Natural killer cell (primary cell): ENCODE data around the gene PRPF6. TPM values are rescaled to one million over a fixed set of nuclear protein-coding genes. Genes with fewer than 3 reads are reported as not detected.
A peak's percentile ranks its signal among the peaks of the same experiment; 100 is the strongest.

Source experiments
- ATAC-seq, 3 donors: fragments of 150-1000 bp in 2 of 3; fragments of 200-7000 bp in 1 of 3; cut with Tn5 transposase; 1 replicate in 1 of 3; 2 replicates in 2 of 3; pipeline ENCODE4 v1.10.0; 2021; ENCODE audit warnings: mild to moderate bottlenecking in 2 of 3, moderate library complexity in 2 of 3
- DNase-seq, 2 donors: peaks; one replicate each; pipeline versions ENCODE4 v3.0.0 to v3.0.0-alpha.2; 2013 to 2021; ENCODE audit warnings: mixed read lengths in 1 of 2
- H3K27ac ChIP-seq: one replicate; pipeline ENCODE4 v1.5.1; 2013; ENCODE audit warnings: mild to moderate bottlenecking, low read length
- H3K27me3 ChIP-seq: one replicate; pipeline ENCODE4 v1.6.1; 2013; ENCODE audit warnings: low read length; ENCODE audit not compliant: control insufficient read depth, insufficient read depth
- H3K36me3 ChIP-seq: one replicate; pipeline ENCODE4 v1.6.1; 2013; ENCODE audit warnings: low read length; ENCODE audit not compliant: control insufficient read depth, insufficient read depth
- H3K4me1 ChIP-seq: one replicate; pipeline ENCODE4 v1.6.1; 2013; ENCODE audit warnings: low read length; ENCODE audit not compliant: control insufficient read depth, insufficient read depth
- H3K4me3 ChIP-seq: one replicate; pipeline ENCODE4 v1.5.1; 2013; ENCODE audit warnings: low read length
- H3K9me3 ChIP-seq: one replicate; pipeline ENCODE4 v1.6.1; 2013; ENCODE audit warnings: low read length; ENCODE audit not compliant: control insufficient read depth, insufficient read depth
- H3K27ac Mint-ChIP-seq, 2 donors: one replicate each; pipeline ENCODE4 v1.8.0; 2022; ENCODE audit warnings: mild to moderate bottlenecking in 2 of 2, mixed read lengths in 2 of 2, moderate library complexity in 1 of 2
- H3K27me3 Mint-ChIP-seq, 2 donors: one replicate each; pipeline ENCODE4 v1.8.0; 2022; ENCODE audit warnings: low read depth in 2 of 2, mixed read lengths in 2 of 2
- H3K36me3 Mint-ChIP-seq: one replicate; pipeline ENCODE4 v1.8.0; 2022; ENCODE audit warnings: mixed read lengths
- H3K4me1 Mint-ChIP-seq, 2 donors: one replicate each; pipeline ENCODE4 v1.8.0; 2022; ENCODE audit warnings: mixed read lengths in 2 of 2
- H3K4me3 Mint-ChIP-seq: one replicate; pipeline ENCODE4 v1.8.0; 2022; ENCODE audit warnings: mild to moderate bottlenecking, moderate library complexity, mixed read lengths
- H3K9me3 Mint-ChIP-seq, 2 donors: one replicate each; pipeline ENCODE4 v1.8.0; 2022; ENCODE audit warnings: mixed read lengths in 2 of 2
- CTCF ChIP-seq: fragments of 200-600 bp; IDR thresholded peaks from one replicate; pipeline ENCODE4 v1.8.0; 2022; ENCODE audit warnings: antibody characterized with exemption
- WGBS: methylation state at CpG from one replicate; pipeline ENCODE4 v1.1.7; 2013; ENCODE audit warnings: missing lambda C conversion rate; ENCODE audit not compliant: insufficient coverage; 5-methylcytosine and 5-hydroxymethylcytosine counted together
- intact Hi-C: fragments of 100-400 bp; cut with micrococcal nuclease; formaldehyde crosslinking; loops from one replicate; pipeline ENCODE4 v1.14.2; 2022
- total RNA-seq, 4 donors: library from RNA; stranded (reverse); fragments of 120-200 nt in 1 of 4; gene quantifications; one replicate each; pipeline versions ENCODE4 v1.2.3 to v1.2.4, GENCODE V29; 2013 to 2022

Gene PRPF6
- total RNA-seq, 3 donors from 2014 or later (not counting 1 experiment from before 2014, with no cell fraction given): 52.7 to 63.0 (median 55.0) TPM

- Histone ChIP-seq H3K9me3 (no peaks in the 10 kb centered on the region), H3K27ac (no peak overlapping the region), H3K4me3 (no peak overlapping the region), H3K27me3 (no peaks in the 10 kb centered on the region), H3K36me3 (peaks cover 44% of the 10 kb centered on the region), H3K4me1 (peaks cover 32% of the 10 kb centered on the region)
- ATAC-seq: no peak
- H3K9me3 Mint-ChIP-seq: no peaks in the 10 kb centered on the region
- peak overlapping the region; percentile 55 for H3K4me3 Mint-ChIP-seq
- TF ChIP-seq CTCF: no peak
- no peak for DNase-seq
- intact Hi-C loops: no loop called here
- no peaks in the 10 kb centered on the region for H3K27me3 Mint-ChIP-seq
- 97% methylated on average over 58 of the region's 58 CpGs for WGBS
- peaks cover 7 to 16% of the 10 kb centered on the region in 2 donors for H3K4me1 Mint-ChIP-seq
- H3K36me3 Mint-ChIP-seq: no peaks in the 10 kb centered on the region
- H3K27ac Mint-ChIP-seq: peak overlapping the region; percentile 74 to 78
Observed at GRCh38 chr20:63940472-63941266, 40.3 kb upstream of the PRPF6 start.

- Mint-ChIP-seq H3K4me1 (peaks cover 7 to 16% of the 10 kb centered on the region in 2 donors), H3K9me3 (no peaks in the 10 kb centered on the region), H3K4me3 (peak overlapping the region; percentile 69), H3K27me3 (no peaks in the 10 kb centered on the region), H3K36me3 (no peaks in the 10 kb centered on the region), H3K27ac (peak overlapping the region; percentile 74 to 78)
- peak overlapping the region; percentile 42 for H3K27ac ChIP-seq
- no peaks in the 10 kb centered on the region for H3K27me3 ChIP-seq
- 65% methylated on average over 31 of the region's 39 CpGs for WGBS
- TF ChIP-seq CTCF: no peak
- intact Hi-C loops: no loop called here
- ATAC-seq (peak; percentile 75 to 83 (median 83)), DNase-seq (peak; percentile 39 to 80)
- H3K4me3 ChIP-seq: no peak overlapping the region
- peaks cover 32% of the 10 kb centered on the region for H3K4me1 ChIP-seq
- peaks cover 43% of the 10 kb centered on the region for H3K36me3 ChIP-seq
- H3K9me3 ChIP-seq: no peaks in the 10 kb centered on the region
Observed at GRCh38 chr20:63941282-63942081, 39.5 kb upstream of the PRPF6 start.

GRCh38 chr20:63942250-63942951 lies 38.5 kb upstream of the PRPF6 start:
- peaks cover 38% of the 10 kb centered on the region for H3K4me1 ChIP-seq
- no peak for TF ChIP-seq CTCF
- H3K27me3 Mint-ChIP-seq: no peaks in the 10 kb centered on the region
- no peaks in the 10 kb centered on the region for H3K9me3 ChIP-seq
- intact Hi-C loops: no loop called here
- H3K27ac Mint-ChIP-seq: peak overlapping the region; percentile 74 to 78
- peaks cover 7 to 23% of the 10 kb centered on the region in 2 donors for H3K4me1 Mint-ChIP-seq
- peak overlapping the region; percentile 78 for H3K4me3 Mint-ChIP-seq
- H3K27ac ChIP-seq: no peak overlapping the region
- 71% methylated on average over 30 of the region's 30 CpGs for WGBS
- ATAC-seq (no peak), DNase-seq (peak in 1 of 2 donors; percentile 50)
- no peaks in the 10 kb centered on the region for H3K9me3 Mint-ChIP-seq
- no peaks in the 10 kb centered on the region for H3K36me3 Mint-ChIP-seq
- no peak overlapping the region for H3K4me3 ChIP-seq
- no peaks in the 10 kb centered on the region for H3K27me3 ChIP-seq
- peaks cover 43% of the 10 kb centered on the region for H3K36me3 ChIP-seq
